Choroid plexus epithelial cell (primary cell): ENCODE data around the gene CMSS1.

Experiments used
- DNase-seq: peaks from one replicate; pipeline ENCODE4 v3.0.0-alpha.2; 2010; ENCODE audit warnings: low read depth
- H3K4me3 ChIP-seq: 2 replicates; pipeline ENCODE4 v1.5.1; 2011; ENCODE audit warnings: low read depth, mild to moderate bottlenecking, control low read depth, low read length, moderate library complexity
- CTCF ChIP-seq: conservative IDR thresholded peaks from 2 replicates; pipeline ENCODE4 v1.5.1; 2011; ENCODE audit warnings: low read depth, mild to moderate bottlenecking, control low read depth, inconsistent platforms, low read length, moderate library complexity

Gene CMSS1

GRCh38 chr3:99967796-99968195, 150.1 kb downstream of the CMSS1 start:
- H3K4me3 ChIP-seq: no peak overlapping the region
- no peak for TF ChIP-seq CTCF
- peak; percentile 79 for DNase-seq

GRCh38 chr3:99969136-99969535, 151.5 kb downstream of the CMSS1 start:
- no peak for DNase-seq
- H3K4me3 ChIP-seq: no peak overlapping the region
- no peak for TF ChIP-seq CTCF

GRCh38 chr3:99970198-99970597, 152.5 kb downstream of the CMSS1 start:
- H3K4me3 ChIP-seq: no peak overlapping the region
- no peak for TF ChIP-seq CTCF
- no peak for DNase-seq

GRCh38 chr3:99971761-99972160, 154.1 kb downstream of the CMSS1 start:
- no peak overlapping the region for H3K4me3 ChIP-seq
- TF ChIP-seq CTCF: no peak
- no peak for DNase-seq

GRCh38 chr3:99972380-99973104, 154.9 kb downstream of the CMSS1 start:
- DNase-seq: no peak
- TF ChIP-seq CTCF: no peak
- H3K4me3 ChIP-seq: no peak overlapping the region

GRCh38 chr3:99974989-99975388, 157.3 kb downstream of the CMSS1 start:
- no peak for DNase-seq
- no peak overlapping the region for H3K4me3 ChIP-seq
- no peak for TF ChIP-seq CTCF

GRCh38 chr3:99976584-99976983, 158.9 kb downstream of the CMSS1 start:
- H3K4me3 ChIP-seq: no peak overlapping the region
- DNase-seq: no peak
- TF ChIP-seq CTCF: no peak
